ENCODE data around the gene TRAPPC14. TPM values are rescaled to one million over a fixed set of nuclear protein-coding genes. Genes with fewer than 3 reads are reported as not detected.

TRAPPC14 gene
- total RNA-seq, 2 experiments from 2014 or later, result 17.9 to 19.7 TPM

- intact Hi-C loops (cut with micrococcal nuclease), result loop anchor here (1.0 to 2.0 kb wide), 3 partner anchors 8 to 31 kb away; partner anchors contain the start of genes AP4M1, COPS6 and MCM7
- peak within 1 kb of the TSS; percentile 95 for H3K4me3 Mint-ChIP-seq
- H3K4me1 Mint-ChIP-seq (ENCODE audit: low read depth), result peaks cover 20% of the 10 kb centered on the region
- H3K27ac Mint-ChIP-seq, result peak within 1 kb of the TSS; percentile 82
- no peaks in the 10 kb centered on the region for H3K9me3 Mint-ChIP-seq
- ChIA-PET CTCF (interaction anchor here (0.5 to 1.6 kb wide), 4 partner anchors 12 to 211 kb away, joined by 3 to 8 read pairs (median 4); partner anchors contain the start of genes GPC2 and MCM7), POLR2A (interaction anchor here (0.6 to 1.6 kb wide), 3 partner anchors 18 to 777 kb away, joined by 3 to 11 read pairs (median 3); partner anchors contain the start of genes AP4M1, LAMTOR4 and MCM7)
- peak; percentile 96 for DNase-seq
- H3K27me3 Mint-ChIP-seq, result no peaks in the 10 kb centered on the region
- peaks cover 6% of the 10 kb centered on the region for H3K36me3 Mint-ChIP-seq
Observed at GRCh38 chr7:100119072-100119969, 39.2 kb downstream of the TRAPPC14 start, which contains the start of the genes CNPY4 and TAF6. Gene CNPY4, plus strand, starts transcription at chr7:100119634. Its CDS starts 111 bp downstream, at chr7:100119745. Gene TAF6, minus strand, starts transcription at chr7:100119358. Its CDS starts 5,149 bp downstream, at chr7:100114209.

- POLR2A ChIA-PET, result interaction anchor here (1.0 kb wide), 1 partner anchor 12 kb away, joined by 3 read pairs; no protein-coding TSS in a partner anchor
- H3K36me3 Mint-ChIP-seq, result peaks cover 8% of the 10 kb centered on the region
- peak overlapping the region; percentile 95 for H3K4me3 Mint-ChIP-seq
- peaks cover 18% of the 10 kb centered on the region for H3K4me1 Mint-ChIP-seq (ENCODE audit: low read depth)
- H3K27me3 Mint-ChIP-seq, result no peaks in the 10 kb centered on the region
- CTCF ChIA-PET, result no interaction called here
- no peaks in the 10 kb centered on the region for H3K9me3 Mint-ChIP-seq
- DNase-seq, result no peak
- H3K27ac Mint-ChIP-seq, result peak overlapping the region; percentile 82
- intact Hi-C loops (cut with micrococcal nuclease), result loop anchor here (1.0 to 2.0 kb wide), 3 partner anchors 9 to 30 kb away; partner anchors contain the start of genes AP4M1, COPS6 and MCM7
Observed at GRCh38 chr7:100118388-100119071, 40.0 kb downstream of the TRAPPC14 start.

DNA sequence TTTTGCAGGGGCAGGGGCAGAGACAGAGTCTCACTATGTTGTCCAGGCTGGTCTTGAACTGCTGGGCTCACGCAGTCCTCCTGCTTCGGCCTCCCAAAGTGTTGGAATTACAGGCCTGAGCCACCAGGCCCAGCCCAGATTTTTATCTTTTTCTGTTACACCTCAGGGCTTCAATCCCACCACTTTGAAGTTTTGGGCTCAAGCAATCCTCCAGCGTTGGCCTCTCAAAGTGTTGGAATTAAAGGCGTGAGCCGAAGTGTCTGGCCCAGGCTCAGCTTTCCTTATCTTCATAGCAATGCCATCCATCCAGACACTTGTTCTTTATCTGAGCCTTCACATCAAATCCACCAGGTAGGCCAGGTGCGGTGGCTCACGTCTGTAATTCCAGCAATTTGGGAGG lies 43.5 kb downstream of the TRAPPC14 start:
- DNase-seq, result no peak
- no peak overlapping the region for H3K27ac Mint-ChIP-seq
- ChIA-PET CTCF (no interaction called here), POLR2A (interaction anchor here (1.0 kb wide), 1 partner anchor 14 kb away, joined by 7 read pairs; the partner anchor contains the start of genes AP4M1 and MCM7)
- H3K4me3 Mint-ChIP-seq, result no peak overlapping the region
- no peaks in the 10 kb centered on the region for H3K9me3 Mint-ChIP-seq
- H3K4me1 Mint-ChIP-seq (ENCODE audit: low read depth), result peaks cover 7% of the 10 kb centered on the region
- peaks cover 29% of the 10 kb centered on the region for H3K36me3 Mint-ChIP-seq
- intact Hi-C loops (cut with micrococcal nuclease), result no loop called here
- no peaks in the 10 kb centered on the region for H3K27me3 Mint-ChIP-seq

GRCh38 chr7:100111914-100112313 lies 46.6 kb downstream of the TRAPPC14 start:
- H3K27me3 Mint-ChIP-seq, result no peaks in the 10 kb centered on the region
- ChIA-PET CTCF (no interaction called here), POLR2A (interaction anchor here (1.3 kb wide), 1 partner anchor 11 kb away, joined by 3 read pairs; the partner anchor contains the start of genes AP4M1 and MCM7)
- H3K27ac Mint-ChIP-seq, result no peak overlapping the region
- H3K36me3 Mint-ChIP-seq, result peaks cover 42% of the 10 kb centered on the region
- H3K4me3 Mint-ChIP-seq, result no peak overlapping the region
- H3K4me1 Mint-ChIP-seq (ENCODE audit: low read depth), result no peaks in the 10 kb centered on the region
- DNase-seq, result no peak
- intact Hi-C loops (cut with micrococcal nuclease), result no loop called here
- no peaks in the 10 kb centered on the region for H3K9me3 Mint-ChIP-seq

- CTCF ChIA-PET, result interaction anchor here (0.6 kb wide), 1 partner anchor 17 kb away, joined by 5 read pairs; no protein-coding TSS in a partner anchor
- H3K4me1 Mint-ChIP-seq (ENCODE audit: low read depth), result no peaks in the 10 kb centered on the region
- H3K4me3 Mint-ChIP-seq, result no peak overlapping the region
- H3K27ac Mint-ChIP-seq, result no peak overlapping the region
- intact Hi-C loops (cut with micrococcal nuclease), result no loop called here
- POLR2A ChIA-PET, result interaction anchor here (1.3 kb wide), 1 partner anchor 10 kb away, joined by 3 read pairs; the partner anchor contains the start of genes AP4M1 and MCM7
- no peaks in the 10 kb centered on the region for H3K9me3 Mint-ChIP-seq
- H3K36me3 Mint-ChIP-seq, result peaks cover 43% of the 10 kb centered on the region
- DNase-seq, result no peak
- no peaks in the 10 kb centered on the region for H3K27me3 Mint-ChIP-seq
Observed at GRCh38 chr7:100111156-100111555, 47.4 kb downstream of the TRAPPC14 start.

GRCh38 chr7:100109521-100110163 lies 48.9 kb downstream of the TRAPPC14 start:
- H3K27me3 Mint-ChIP-seq, result no peaks in the 10 kb centered on the region
- H3K4me3 Mint-ChIP-seq, result no peak overlapping the region
- ChIA-PET CTCF (interaction anchor here (0.7 kb wide), 1 partner anchor 351 kb away, joined by 3 read pairs; no protein-coding TSS in a partner anchor), POLR2A (no interaction called here)
- no peaks in the 10 kb centered on the region for H3K4me1 Mint-ChIP-seq (ENCODE audit: low read depth)
- intact Hi-C loops (cut with micrococcal nuclease), result no loop called here
- no peaks in the 10 kb centered on the region for H3K9me3 Mint-ChIP-seq
- H3K36me3 Mint-ChIP-seq, result peaks cover 43% of the 10 kb centered on the region
- no peak overlapping the region for H3K27ac Mint-ChIP-seq
- DNase-seq, result no peak

DNA sequence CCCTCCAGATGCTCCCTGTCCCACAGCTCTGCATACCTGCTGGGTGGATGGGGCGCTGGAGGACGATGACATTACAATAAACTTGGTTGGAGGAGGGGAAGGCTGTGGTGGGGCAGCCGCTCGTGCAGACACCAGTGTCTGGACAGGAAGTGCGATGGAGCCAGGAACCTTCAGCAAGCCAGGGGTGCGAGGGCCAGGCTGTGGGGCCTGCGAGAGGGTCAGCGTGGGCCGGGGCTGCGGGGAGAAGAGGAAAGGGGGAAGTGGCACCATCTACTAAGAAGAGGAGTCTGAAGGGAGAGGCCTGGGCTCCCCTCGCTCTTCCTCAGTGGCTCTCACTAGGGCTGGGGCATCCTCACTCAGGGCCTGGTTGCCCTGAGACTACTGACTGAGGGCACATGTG lies 50.6 kb downstream of the TRAPPC14 start:
- peaks cover 2% of the 10 kb centered on the region for H3K4me1 Mint-ChIP-seq (ENCODE audit: low read depth)
- H3K36me3 Mint-ChIP-seq, result peaks cover 39% of the 10 kb centered on the region
- CTCF ChIA-PET, result no interaction called here

DNA sequence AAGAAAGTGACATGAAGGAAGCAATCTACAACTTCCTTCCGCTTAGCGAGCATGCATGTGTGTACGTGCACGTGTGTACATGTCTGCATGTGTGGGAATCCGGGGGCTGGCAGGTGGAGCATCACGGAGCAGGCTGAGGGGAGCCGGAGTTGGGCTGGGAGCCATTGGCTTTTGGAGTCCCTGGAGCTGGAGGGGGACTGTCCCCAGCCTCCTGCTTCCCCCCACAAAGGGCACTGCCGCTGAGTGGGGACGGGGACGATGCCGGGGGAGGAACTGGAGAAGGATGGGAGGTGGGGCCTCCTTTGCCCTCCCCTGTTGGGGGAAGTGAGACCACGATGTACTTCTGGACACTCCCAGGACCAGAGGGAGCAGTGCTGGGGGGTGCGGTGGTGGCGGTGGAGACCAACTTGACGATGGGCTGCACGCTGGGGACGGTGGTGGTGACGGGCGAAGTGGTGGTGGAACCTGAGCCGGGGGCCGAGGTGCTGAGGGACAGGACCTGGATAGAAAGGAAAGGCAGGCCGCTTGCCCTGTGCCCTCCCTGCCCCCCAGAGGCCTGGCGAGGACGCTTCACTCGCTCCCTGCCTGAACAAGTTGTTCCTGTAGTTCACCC lies 51.3 kb downstream of the TRAPPC14 start:
- ChIA-PET POLR2A (no interaction called here), CTCF (no interaction called here)
- intact Hi-C loops (cut with micrococcal nuclease), result no loop called here
- Mint-ChIP-seq H3K27ac (no peak overlapping the region), H3K4me3 (no peak overlapping the region), H3K27me3 (no peaks in the 10 kb centered on the region), H3K36me3 (peaks cover 35% of the 10 kb centered on the region), H3K9me3 (no peaks in the 10 kb centered on the region), H3K4me1 (ENCODE audit: low read depth) (peaks cover 8% of the 10 kb centered on the region)
- DNase-seq, result no peak

More for the DNA sequence above, 50.6 kb downstream of the TRAPPC14 start:
- H3K27me3 Mint-ChIP-seq, result no peaks in the 10 kb centered on the region
- H3K27ac Mint-ChIP-seq, result no peak overlapping the region
- DNase-seq, result no peak
- no peak overlapping the region for H3K4me3 Mint-ChIP-seq
- no peaks in the 10 kb centered on the region for H3K9me3 Mint-ChIP-seq
- POLR2A ChIA-PET, result no interaction called here
- intact Hi-C loops (cut with micrococcal nuclease), result no loop called here

DNA sequence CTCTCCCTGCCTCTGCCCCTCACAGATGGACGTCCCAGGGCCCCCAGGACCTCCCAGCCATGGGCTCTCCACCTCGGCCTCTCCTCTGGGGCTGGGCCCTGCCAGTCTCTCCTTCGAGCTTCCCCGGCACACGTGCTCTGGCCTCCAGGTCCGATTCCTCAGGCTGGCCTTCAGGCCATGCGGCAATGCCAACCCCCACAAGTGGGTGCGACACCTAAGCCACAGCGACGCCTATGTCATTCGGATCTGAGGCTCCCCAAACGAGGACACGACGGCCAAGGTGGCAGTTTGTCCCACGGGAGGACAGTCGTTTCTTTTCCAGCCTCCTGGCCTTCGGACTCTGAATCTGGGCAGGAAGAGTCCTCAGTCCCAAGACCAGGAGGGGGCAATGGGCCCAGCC lies 51.9 kb downstream of the TRAPPC14 start:
- no peaks in the 10 kb centered on the region for H3K9me3 Mint-ChIP-seq
- H3K27ac Mint-ChIP-seq, result no peak overlapping the region
- H3K36me3 Mint-ChIP-seq, result peaks cover 31% of the 10 kb centered on the region
- peaks cover 8% of the 10 kb centered on the region for H3K4me1 Mint-ChIP-seq (ENCODE audit: low read depth)
- H3K4me3 Mint-ChIP-seq, result no peak overlapping the region
- intact Hi-C loops (cut with micrococcal nuclease), result no loop called here
- POLR2A ChIA-PET, result interaction anchor here (1.1 kb wide), 1 partner anchor 11 kb away, joined by 3 read pairs; no protein-coding TSS in a partner anchor
- H3K27me3 Mint-ChIP-seq, result no peaks in the 10 kb centered on the region
- CTCF ChIA-PET, result no interaction called here
- no peak for DNase-seq

- H3K4me3 Mint-ChIP-seq, result no peak overlapping the region
- CTCF ChIA-PET, result no interaction called here
- no peak overlapping the region for H3K27ac Mint-ChIP-seq
- POLR2A ChIA-PET, result interaction anchor here (1.1 kb wide), 1 partner anchor 12 kb away, joined by 3 read pairs; no protein-coding TSS in a partner anchor
- no peak for DNase-seq
- peaks cover 31% of the 10 kb centered on the region for H3K36me3 Mint-ChIP-seq
- H3K9me3 Mint-ChIP-seq, result no peaks in the 10 kb centered on the region
- no peaks in the 10 kb centered on the region for H3K27me3 Mint-ChIP-seq
- peaks cover 8% of the 10 kb centered on the region for H3K4me1 Mint-ChIP-seq (ENCODE audit: low read depth)
- intact Hi-C loops (cut with micrococcal nuclease), result no loop called here
Observed at GRCh38 chr7:100105534-100105933, 53.0 kb downstream of the TRAPPC14 start.

All from activated CD4-positive, alpha-beta memory T cell treated with anti-CD3 and anti-CD28 coated beads for 36 hours (primary cell).